RPMI7951 (cell line): ENCODE data around the gene CNTNAP2. TPM values are rescaled to one million over a fixed set of nuclear protein-coding genes. Genes with fewer than 3 reads are reported as not detected.

ENCODE experiments used
- DNase-seq: peaks from one replicate; pipeline ENCODE4 v3.0.0-alpha.2; 2012; ENCODE audit warnings: low read depth
- total RNA-seq: library from RNA; depleted of rRNA; stranded (reverse); fragments of >200 nt; shearing (Covaris generic); gene quantifications from 2 replicates; pipeline ENCODE4 v1.2.3, GENCODE V29; 2014

CNTNAP2 gene
- total RNA-seq, 1 experiment from 2014 or later: not detected

- DNase-seq: no peak
Measured at GRCh38 chr7:147915781-147916180, 1799.2 kb downstream of the CNTNAP2 start.

GRCh38 chr7:147916573-147916972 is 1800.0 kb downstream of the CNTNAP2 start:
- no peak for DNase-seq

- DNase-seq: no peak
Measured at GRCh38 chr7:147923841-147924240, 1807.2 kb downstream of the CNTNAP2 start.

DNA sequence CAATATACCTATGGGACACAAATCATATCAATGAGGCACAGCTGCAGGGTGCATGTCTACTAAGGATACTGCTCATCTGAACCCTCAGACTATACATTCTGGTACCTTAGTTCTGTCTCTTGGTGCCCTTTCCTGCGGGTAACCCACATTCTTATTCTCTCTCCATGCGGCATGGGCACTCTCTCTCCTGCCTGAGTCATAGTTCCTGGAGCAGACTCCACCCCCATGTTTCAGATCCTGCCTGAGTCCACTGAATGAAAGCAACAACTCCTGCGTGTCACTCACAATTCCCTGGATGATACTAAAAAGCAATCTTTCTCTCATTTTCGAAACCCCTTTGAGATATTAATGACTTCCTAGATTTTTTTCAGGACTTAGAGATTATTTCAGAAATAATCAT is 1820.8 kb downstream of the CNTNAP2 start:
- DNase-seq: no peak

DNA sequence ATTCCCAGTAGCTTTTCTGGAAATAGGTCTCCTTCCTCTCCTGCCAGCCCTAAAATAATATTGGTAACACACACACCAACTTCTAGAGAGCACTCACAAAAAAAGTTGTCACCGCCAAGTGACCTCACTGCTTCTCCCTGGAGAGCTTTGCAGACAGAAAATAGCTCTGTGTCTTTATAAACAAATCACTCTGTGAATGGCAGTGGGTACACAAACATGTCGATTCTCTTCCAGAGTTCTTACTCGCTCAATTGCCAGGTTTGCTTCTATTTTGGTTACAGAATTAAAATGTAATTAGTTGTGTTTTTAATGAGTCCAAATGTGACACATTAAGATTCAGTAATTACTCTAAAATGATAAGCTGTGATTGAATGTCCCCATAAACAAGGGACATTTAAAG is 1824.8 kb downstream of the CNTNAP2 start:
- DNase-seq: no peak

DNA sequence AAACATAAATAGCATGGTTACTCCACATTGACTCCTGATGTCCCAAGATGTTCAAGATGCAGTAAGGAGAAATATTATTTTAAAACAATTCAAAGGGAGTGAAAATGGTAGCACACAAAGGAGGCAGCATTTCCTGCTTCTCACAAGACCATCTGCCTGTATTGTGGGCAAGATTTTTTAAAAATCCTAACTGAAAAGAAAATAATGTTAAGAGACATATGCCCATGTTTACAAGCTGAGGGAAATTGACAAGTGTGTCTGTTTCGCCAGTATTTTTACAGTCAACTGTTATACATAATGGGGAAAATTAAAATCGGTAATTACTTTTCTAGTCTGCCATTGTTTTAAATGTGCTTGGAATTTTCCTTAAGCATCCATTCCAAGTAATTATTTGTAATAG is 1827.7 kb downstream of the CNTNAP2 start:
- no peak for DNase-seq

DNA sequence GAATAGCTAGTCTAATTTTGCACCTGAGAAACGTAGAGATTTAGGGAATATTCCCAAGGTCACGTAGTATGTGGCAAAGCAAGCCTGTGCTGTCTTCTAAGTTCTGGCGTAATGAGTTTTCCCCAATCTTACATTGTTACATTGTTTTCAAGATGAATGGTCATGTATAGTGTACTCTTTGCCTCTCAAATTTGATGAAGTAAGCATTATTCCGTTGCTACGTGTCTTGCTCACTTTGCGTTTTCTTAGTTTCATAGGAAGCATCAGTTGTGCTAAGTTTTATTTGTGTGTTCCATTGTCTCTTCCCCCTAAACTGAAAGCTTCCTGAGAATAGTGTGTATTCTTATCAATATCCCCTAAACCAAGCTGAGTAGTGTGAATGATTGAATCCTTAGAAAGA is 1836.3 kb downstream of the CNTNAP2 start:
- no peak for DNase-seq

DNA sequence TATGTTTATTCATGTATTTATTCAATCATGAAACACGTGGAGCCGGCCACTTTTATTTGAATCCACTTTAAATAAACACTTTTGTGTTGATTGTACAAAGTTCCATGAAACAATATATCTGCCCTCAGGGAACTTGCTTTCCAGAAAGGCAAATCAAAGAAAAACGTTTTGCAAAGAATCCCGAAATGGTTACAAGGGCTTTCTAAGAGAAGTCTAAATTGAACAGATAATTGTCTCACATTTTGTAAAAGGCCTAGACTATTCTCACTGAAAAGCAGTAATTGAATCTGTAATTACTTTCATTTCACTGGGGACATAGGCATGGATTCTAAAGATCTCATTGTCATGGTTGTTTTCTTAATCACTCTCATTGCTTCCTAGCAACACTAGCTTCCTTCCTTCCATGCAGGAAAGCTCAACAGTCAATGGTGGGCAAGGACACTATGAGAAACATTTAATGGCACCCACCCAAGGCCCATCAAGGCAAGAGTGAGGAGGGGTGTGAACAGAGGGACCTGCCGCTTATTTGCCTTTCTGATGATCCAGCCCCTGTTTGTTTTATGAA is 1851.5 kb downstream of the CNTNAP2 start:
- no peak for DNase-seq

DNA sequence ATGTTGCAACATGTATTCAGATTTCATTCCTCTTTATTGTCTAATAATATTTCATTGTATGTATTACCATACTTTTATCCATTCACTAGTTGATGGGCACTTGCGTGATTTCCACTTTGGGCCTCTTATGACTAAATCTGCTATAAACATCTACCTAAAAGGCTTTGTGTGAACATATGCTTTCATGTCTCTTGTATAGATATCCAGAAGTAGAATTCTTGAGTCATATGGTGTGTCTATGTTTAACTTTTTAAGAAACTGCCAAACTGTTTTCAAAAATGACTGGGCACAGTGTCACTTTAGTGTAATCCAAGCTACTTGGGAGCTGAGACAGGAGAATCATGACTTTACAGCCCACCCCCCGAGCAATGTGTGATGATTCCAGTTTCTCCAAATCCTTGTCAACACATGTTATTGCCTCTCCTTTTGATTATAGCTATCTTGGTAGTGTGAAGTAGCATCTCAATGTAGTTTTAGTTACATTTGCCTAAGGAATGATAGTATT is 1855.1 kb downstream of the CNTNAP2 start:
- no peak for DNase-seq

- no peak for DNase-seq
Measured at GRCh38 chr7:147978201-147978600, 1861.6 kb downstream of the CNTNAP2 start.

- no peak for DNase-seq
Measured at GRCh38 chr7:147978651-147979050, 1862.0 kb downstream of the CNTNAP2 start.

GRCh38 chr7:147980826-147981813 is 1864.5 kb downstream of the CNTNAP2 start:
- DNase-seq: no peak

DNA sequence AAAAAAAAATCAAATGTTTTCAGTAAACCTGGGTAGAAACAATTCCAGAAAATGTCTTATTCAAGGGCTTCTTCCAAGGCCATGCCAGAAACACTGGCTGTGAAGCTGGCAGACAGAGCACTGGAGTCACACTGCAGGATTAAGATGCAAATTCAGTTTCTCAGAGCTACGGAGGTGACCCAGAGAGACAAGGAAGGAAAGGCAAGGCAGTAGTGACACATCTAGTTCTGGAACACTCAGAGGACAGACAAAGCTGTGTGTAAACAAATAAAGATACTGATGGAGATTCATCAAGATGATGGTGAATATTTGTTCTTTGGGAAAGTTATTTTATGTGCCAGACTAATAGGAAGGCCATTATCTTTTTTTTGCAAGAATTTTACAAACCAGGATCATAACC is 1865.7 kb downstream of the CNTNAP2 start:
- no peak for DNase-seq

DNA sequence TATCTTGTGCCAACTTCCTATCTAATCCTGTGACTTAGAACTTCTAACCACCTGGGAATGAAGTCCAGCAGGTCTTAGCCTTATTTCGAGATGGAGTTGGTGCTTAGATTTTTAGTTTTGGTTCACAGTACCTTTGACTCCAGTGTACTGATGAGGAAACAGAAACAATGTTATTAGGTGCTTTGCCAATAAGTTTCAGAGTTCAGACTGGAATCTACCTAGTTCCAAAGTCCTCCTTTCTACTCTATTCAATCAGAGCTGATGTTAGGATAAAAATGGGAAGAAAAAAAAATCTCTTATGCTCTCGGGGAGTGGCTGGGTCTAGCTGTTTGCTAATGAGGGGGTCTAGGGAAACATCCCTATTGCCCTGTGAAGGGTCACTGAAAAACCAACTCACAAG is 1867.7 kb downstream of the CNTNAP2 start:
- DNase-seq: no peak

DNA sequence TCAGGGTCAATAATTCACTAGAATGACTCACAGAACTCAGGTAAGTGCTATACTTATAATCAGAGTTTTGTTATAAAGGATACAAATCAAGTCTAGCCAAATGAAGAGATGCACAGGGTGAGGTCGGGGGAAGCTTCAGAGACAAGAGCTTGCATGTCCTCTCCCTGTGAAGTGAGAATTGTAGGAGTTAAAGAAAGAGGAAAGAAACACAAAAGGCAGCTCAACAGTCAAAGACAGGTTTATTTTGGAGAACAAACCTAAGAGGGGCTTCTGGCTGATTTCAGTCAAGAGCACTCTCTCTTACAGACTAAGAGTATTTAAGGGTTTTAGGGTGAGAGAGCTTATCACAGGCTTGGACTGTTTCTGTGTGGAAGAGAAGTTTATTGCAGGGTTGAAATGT is 1873.5 kb downstream of the CNTNAP2 start:
- no peak for DNase-seq

DNA sequence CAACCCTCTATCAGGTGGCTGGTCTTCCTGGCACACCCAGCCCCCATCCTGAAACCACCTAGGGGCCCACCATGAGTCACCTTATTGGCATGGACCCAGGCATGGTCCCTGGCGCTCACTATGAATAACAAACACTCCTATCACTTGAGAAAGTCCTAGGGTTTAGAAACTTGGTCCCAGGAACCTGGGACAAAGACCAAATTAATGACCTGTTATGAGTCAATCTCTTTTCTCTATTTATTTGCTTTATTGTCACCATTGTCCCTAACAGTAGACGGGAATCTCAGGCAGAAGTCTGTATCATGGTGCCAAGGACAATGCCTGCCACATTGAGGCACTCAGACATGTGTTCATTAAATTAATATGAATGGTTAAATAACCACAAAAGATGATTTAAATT is 1874.3 kb downstream of the CNTNAP2 start:
- no peak for DNase-seq

GRCh38 chr7:147992698-147993097 is 1876.1 kb downstream of the CNTNAP2 start:
- no peak for DNase-seq

DNA sequence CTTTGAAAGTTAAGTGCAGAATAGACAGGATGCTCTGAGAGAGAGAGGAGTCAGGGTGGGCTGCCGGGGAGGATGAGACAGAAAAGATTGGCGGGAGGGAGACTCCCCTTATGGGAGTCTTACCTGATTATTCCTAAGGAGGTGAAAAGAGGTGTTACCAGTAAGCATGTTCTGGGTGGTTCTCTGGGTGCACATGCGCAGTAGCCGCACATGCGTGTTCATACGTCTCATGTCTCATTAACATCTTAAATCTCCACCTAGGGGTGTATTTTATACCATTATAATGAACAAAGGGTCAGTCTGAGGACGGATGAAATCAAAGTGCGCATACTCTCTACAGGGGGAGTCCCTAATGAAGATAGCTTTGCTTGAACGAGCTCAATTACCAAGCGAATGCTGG is 1881.0 kb downstream of the CNTNAP2 start:
- no peak for DNase-seq

DNA sequence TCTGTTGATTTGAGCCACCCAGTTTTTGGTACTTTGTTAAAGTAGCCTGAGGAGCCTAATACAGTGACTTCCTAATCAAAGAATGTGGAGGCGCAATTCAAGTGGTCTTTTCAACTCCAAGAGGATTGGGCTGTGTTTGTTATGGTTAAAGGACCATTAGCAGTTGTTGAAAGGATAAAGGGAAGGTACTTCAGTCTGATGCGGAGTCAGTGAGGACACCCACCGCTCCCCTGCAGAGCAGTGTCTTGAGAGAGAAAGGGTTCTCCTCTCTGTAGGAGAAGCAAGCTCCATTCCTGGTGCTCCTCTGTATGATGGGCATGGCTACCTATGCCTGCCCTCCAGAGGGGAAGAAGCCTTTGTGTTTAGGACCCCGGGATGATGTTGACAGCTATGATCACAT is 1883.4 kb downstream of the CNTNAP2 start:
- no peak for DNase-seq

DNA sequence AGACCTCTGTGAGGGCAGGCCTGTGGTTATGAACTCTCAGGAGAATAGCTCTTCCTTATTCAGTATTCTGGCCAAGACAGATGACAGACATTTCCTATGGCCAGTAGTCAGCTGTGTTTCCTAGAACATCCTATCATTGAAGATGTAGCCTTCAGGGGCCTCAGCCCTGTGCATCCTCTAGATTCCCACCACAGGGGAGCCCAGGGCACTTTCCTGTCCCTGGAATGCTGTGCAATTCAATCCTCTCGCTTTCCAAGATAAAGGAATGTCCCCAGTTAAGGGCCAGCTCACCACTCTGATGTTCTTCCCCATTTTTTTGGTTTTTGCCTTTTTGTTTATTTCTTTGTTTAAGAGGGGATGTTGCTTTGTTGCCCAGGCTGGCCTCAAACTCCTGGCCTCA is 1895.2 kb downstream of the CNTNAP2 start:
- DNase-seq: no peak

- DNase-seq: no peak
Measured at GRCh38 chr7:148014001-148014400, 1897.4 kb downstream of the CNTNAP2 start.

DNA sequence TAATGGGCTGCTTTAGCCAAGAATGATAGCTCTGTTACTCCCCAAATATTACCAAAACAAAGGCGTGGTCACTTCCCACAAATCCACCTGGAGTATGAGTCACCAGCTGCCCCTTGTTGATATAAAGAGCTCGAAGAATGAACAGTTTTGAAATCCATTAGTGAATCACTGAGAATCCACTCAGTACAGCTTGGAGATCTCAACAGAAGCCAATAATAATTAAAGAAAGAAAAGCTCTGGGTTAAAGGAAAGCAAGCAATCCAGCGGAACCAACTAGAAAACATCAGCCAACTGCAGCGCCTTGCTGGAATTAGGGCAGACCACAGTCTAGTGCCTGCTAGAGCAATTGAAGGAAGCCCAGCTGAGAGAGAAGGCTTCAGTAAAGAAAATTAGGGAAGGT is 1897.9 kb downstream of the CNTNAP2 start:
- no peak for DNase-seq

GRCh38 chr7:148017126-148017525 is 1900.5 kb downstream of the CNTNAP2 start:
- DNase-seq: no peak
